Ectodermal cell (in vitro differentiated cells): Measurements from ENCODE around the gene SHISA9.

Experiments used
- H3K27ac ChIP-seq: 2 replicates; pipeline ENCODE4 v1.7.0; 2013; ENCODE audit warnings: mild to moderate bottlenecking, low read depth, low read length; ENCODE audit not compliant: insufficient read depth, poor library complexity, severe bottlenecking
- H3K27me3 ChIP-seq: 2 replicates; pipeline ENCODE4 v1.7.0; 2013; ENCODE audit warnings: mild to moderate bottlenecking, low read length; ENCODE audit not compliant: insufficient read depth, control insufficient read depth, poor library complexity, severe bottlenecking
- H3K36me3 ChIP-seq: one replicate; pipeline ENCODE4 v1.7.0; 2013; ENCODE audit warnings: low read length; ENCODE audit not compliant: control insufficient read depth, insufficient read depth
- H3K4me1 ChIP-seq: one replicate; pipeline ENCODE4 v1.7.0; 2013; ENCODE audit warnings: low read length; ENCODE audit not compliant: control insufficient read depth, insufficient read depth
- H3K4me3 ChIP-seq: 2 replicates; pipeline ENCODE4 v1.7.0; 2013; ENCODE audit warnings: low read depth, low read length, control low read depth; ENCODE audit not compliant: insufficient read depth
- H3K9me3 ChIP-seq: 2 replicates; pipeline ENCODE4 v1.7.0; 2013; ENCODE audit warnings: mild to moderate bottlenecking, low read length, moderate library complexity; ENCODE audit not compliant: control insufficient read depth
- WGBS, 2 experiments: methylation state at CpG; one replicate each; pipeline ENCODE4 v1.1.7; 2013; ENCODE audit warnings: missing lambda C conversion rate in 2 of 2; 5-methylcytosine and 5-hydroxymethylcytosine counted together

The SHISA9 gene

GRCh38 chr16:12899529-12900143 lies 1.8 kb upstream of the SHISA9 start:
- no peak overlapping the region for H3K27ac ChIP-seq
- no peaks in the 10 kb centered on the region for H3K4me1 ChIP-seq
- no peak overlapping the region for H3K4me3 ChIP-seq
- H3K9me3 ChIP-seq, result no peaks in the 10 kb centered on the region
- peaks cover 44% of the 10 kb centered on the region for H3K27me3 ChIP-seq
- no peaks in the 10 kb centered on the region for H3K36me3 ChIP-seq
- WGBS, 2 experiments, result 88 to 90% methylated on average over 6 of the region's 6 CpGs

GRCh38 chr16:12900156-12900555 lies 1.2 kb upstream of the SHISA9 start:
- no peaks in the 10 kb centered on the region for H3K4me1 ChIP-seq
- peak overlapping the region; percentile 81 for H3K4me3 ChIP-seq
- H3K27ac ChIP-seq, result no peak overlapping the region
- no peaks in the 10 kb centered on the region for H3K36me3 ChIP-seq
- H3K27me3 ChIP-seq, result peaks cover 44% of the 10 kb centered on the region
- no peaks in the 10 kb centered on the region for H3K9me3 ChIP-seq
- WGBS, 2 experiments, result 36 to 38% methylated on average over 7 of the region's 7 CpGs

DNA sequence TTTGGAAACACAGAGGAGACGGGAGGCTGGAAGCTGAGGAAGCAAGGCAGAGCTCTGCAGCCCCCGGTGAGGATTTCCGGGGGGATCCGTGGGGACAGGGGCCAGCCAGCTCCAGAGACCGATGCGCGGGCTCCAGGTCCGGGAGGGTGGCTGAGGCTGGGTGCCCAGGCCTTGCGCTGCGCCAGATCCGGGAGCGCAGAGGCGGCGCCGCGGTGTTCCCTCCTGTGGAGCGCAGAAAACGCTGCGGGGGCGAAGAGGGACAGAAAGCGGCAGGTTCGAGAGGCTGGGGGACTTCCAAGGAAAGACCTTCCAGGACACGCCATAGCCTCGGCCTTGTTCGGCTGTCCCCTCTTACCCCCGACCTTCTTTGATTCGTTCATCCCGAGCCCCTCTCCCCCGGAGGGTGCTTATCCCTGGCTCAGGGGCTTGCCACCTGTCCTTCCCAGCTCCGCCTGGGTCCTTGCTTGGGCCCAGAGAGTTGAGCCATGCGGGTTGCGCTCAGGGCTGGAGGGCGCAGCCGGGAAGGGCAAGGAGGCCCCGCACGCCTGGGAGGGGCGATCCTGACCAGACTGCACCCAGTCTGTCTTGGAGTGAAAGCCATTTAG lies 697 bp upstream of the SHISA9 start:
- 0 to 1% methylated on average over 37 of the region's 37 CpGs for WGBS, 2 experiments
- Histone ChIP-seq H3K27me3 (peaks cover 44% of the 10 kb centered on the region), H3K36me3 (no peaks in the 10 kb centered on the region), H3K9me3 (no peaks in the 10 kb centered on the region), H3K4me3 (peak overlapping the region; percentile 81), H3K27ac (no peak overlapping the region), H3K4me1 (no peaks in the 10 kb centered on the region)

GRCh38 chr16:12901204-12901596 lies 198 bp upstream of the SHISA9 start:
- Histone ChIP-seq H3K36me3 (no peaks in the 10 kb centered on the region), H3K4me3 (peak overlapping the region; percentile 81), H3K27me3 (peaks cover 44% of the 10 kb centered on the region), H3K9me3 (no peaks in the 10 kb centered on the region), H3K4me1 (no peaks in the 10 kb centered on the region), H3K27ac (no peak overlapping the region)
- WGBS, 2 experiments, result 0 to 1% methylated on average over 23 of the region's 34 CpGs

GRCh38 chr16:12902511-12903372 lies 1.3 kb downstream of the SHISA9 start:
- 0% methylated on average over 55 of the region's 55 CpGs for WGBS, 2 experiments
- H3K27ac ChIP-seq, result no peak overlapping the region
- peak overlapping the region; percentile 81 for H3K4me3 ChIP-seq
- no peaks in the 10 kb centered on the region for H3K9me3 ChIP-seq
- peaks cover 44% of the 10 kb centered on the region for H3K27me3 ChIP-seq
- H3K4me1 ChIP-seq, result no peaks in the 10 kb centered on the region
- no peaks in the 10 kb centered on the region for H3K36me3 ChIP-seq

DNA sequence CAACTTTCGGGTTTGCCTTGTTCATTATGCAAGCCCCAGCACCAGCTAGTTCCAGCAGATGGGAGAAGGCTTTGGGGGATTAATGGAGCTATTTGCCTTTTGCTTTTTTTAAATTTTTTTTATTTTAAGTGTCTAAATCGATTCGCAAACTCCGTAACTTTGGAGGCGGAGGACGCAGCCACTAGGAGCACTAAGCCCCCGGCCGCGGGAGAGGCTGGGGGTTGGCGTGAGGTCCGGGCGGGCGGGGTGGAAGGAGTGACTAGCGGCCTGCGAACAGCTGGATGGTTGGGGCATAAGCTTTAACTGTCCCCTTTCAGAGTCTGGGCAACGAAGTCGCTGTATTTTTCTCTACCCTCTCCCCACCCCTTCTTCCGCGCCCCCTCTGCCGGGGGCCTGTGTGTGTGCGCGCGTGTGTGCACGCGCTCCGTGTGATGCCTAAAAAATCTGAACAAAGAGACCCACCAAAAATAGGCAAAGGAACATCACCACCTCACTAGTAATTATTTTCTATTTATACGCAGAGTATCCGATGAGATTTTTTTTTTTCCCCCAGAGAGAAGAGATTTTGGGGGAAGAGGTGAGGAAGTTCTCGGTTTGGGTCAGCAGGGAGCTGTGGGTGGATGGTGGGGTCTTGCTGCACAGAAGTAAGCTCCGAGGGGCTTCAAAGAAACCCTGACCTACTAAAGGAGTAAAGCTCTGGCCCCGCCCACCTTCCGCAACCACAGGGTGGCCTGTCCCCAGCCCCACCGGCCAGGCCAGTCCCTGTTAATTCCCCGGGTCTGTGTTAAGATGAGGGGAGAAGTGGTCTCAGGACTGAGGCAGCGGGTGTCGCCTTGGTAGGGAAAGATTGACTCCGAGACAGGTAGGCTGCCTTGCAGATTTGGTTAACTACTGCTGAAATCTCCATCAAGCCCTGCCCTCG lies 2.3 kb downstream of the SHISA9 start:
- Histone ChIP-seq H3K4me3 (peak overlapping the region; percentile 81), H3K9me3 (no peaks in the 10 kb centered on the region), H3K27ac (peak overlapping the region; percentile 20), H3K36me3 (no peaks in the 10 kb centered on the region), H3K27me3 (peaks cover 44% of the 10 kb centered on the region), H3K4me1 (no peaks in the 10 kb centered on the region)
- 2% methylated on average over 37 to 38 of the region's 38 CpGs for WGBS, 2 experiments

DNA sequence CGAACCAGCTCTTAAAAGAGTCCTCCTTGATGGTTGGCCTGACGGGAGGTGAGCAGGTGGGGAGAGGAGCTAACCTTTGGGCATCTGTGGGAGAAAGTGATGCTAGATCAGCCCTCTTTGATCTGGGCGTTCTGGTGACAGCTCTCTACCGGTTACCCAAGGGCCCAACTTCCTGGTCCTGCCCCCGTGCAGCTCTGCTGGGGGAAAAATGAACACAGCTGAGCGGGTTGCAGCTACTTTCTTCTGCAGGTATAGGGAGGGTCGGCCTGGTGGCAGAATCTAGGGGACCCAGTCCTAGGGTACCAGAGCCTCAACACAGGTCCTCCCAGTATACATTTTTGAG lies 2.9 kb downstream of the SHISA9 start:
- H3K36me3 ChIP-seq, result no peaks in the 10 kb centered on the region
- no peaks in the 10 kb centered on the region for H3K4me1 ChIP-seq
- H3K4me3 ChIP-seq, result peak overlapping the region; percentile 81
- H3K27me3 ChIP-seq, result peaks cover 43% of the 10 kb centered on the region
- WGBS, 2 experiments, result 39 to 41% methylated on average over 7 of the region's 7 CpGs
- no peak overlapping the region for H3K27ac ChIP-seq
- no peaks in the 10 kb centered on the region for H3K9me3 ChIP-seq

DNA sequence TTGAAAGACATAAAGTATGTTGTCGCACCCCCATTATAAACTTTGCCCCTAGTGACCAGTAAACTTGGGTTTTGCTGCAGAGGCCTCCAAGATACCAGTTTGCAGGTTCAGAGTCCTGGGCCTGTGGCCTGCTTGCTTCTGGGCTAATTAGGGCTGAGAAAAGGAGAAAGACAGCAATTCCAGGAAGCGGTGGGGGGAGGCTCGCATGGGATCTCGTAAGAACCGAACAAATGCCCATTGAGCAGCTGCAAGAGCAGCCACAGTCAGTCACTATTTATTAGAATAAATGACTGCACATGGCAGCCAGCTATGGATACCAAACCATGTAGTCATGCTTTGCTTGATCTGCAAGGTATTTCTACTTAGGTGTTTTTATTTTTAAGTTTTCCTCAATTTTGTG lies 4.9 kb downstream of the SHISA9 start:
- H3K9me3 ChIP-seq, result no peaks in the 10 kb centered on the region
- WGBS, 2 experiments, result 67 to 74% methylated on average over 5 of the region's 5 CpGs
- peaks cover 6% of the 10 kb centered on the region for H3K36me3 ChIP-seq
- H3K4me1 ChIP-seq, result no peaks in the 10 kb centered on the region
- H3K4me3 ChIP-seq, result no peak overlapping the region
- H3K27me3 ChIP-seq, result peaks cover 25% of the 10 kb centered on the region
- H3K27ac ChIP-seq, result no peak overlapping the region

GRCh38 chr16:12906765-12907516 lies 5.5 kb downstream of the SHISA9 start:
- Histone ChIP-seq H3K4me1 (no peaks in the 10 kb centered on the region), H3K4me3 (no peak overlapping the region), H3K9me3 (no peaks in the 10 kb centered on the region), H3K27me3 (peaks cover 23% of the 10 kb centered on the region), H3K36me3 (peaks cover 6% of the 10 kb centered on the region), H3K27ac (no peak overlapping the region)
- 95 to 96% methylated on average over 5 of the region's 5 CpGs for WGBS, 2 experiments
